B cell (primary cell): ENCODE data around the gene GSTA5. TPM values are rescaled to one million over a fixed set of nuclear protein-coding genes. Genes with fewer than 3 reads are reported as not detected.
"Not testable (repeated sequence)": the region's sequence is repeated elsewhere in the genome, so short reads cannot be mapped to it uniquely, and the experiment has no call there.

Source experiments
- ATAC-seq: fragments of 200-7000 bp; cut with Tn5 transposase; one replicate; pipeline ENCODE4 v1.10.0; 2021; ENCODE audit warnings: low read depth, mild to moderate bottlenecking, moderate number of reproducible peaks, moderate library complexity
- CTCF ChIA-PET: fragments of 350-600 bp; sonication (Branson Sonifier 250); formaldehyde crosslinking; loops from one replicate; lab custom pipeline; 2021; ENCODE audit warnings: antibody characterized with exemption, inconsistent platforms; lab: Charles Lee
- POLR2A ChIA-PET: fragments of 350-600 bp; sonication (Branson Sonifier 250); formaldehyde crosslinking; loops from one replicate; lab custom pipeline; 2021; ENCODE audit warnings: antibody characterized with exemption; lab: Charles Lee
- DNase-seq: peaks from one replicate; pipeline ENCODE4 v3.0.0; 2013
- H2AFZ ChIP-seq: 2 replicates; pipeline ENCODE4 v1.6.1; 2012; ENCODE audit warnings: mild to moderate bottlenecking, low read depth, low read length; ENCODE audit not compliant: insufficient read depth, poor library complexity, severe bottlenecking
- H3K27ac ChIP-seq, 2 donors: 1 replicate in 1 of 2; 2 replicates in 1 of 2; pipeline ENCODE4 v1.5.1; 2012 to 2013; ENCODE audit warnings: low read length in 2 of 2, mild to moderate bottlenecking in 2 of 2, moderate library complexity in 1 of 2
- H3K27me3 ChIP-seq, 4 experiments: fragments of 200-600 bp in 1 of 4; sonication (generic) in 1 of 4; replicated peaks in 1 of 4; 1 replicate in 2 of 4; 2 replicates in 2 of 4; pipeline versions ENCODE4 v1.6.1 to v1.7.0; 2013 to 2016; ENCODE audit warnings: low read length in 3 of 4, mild to moderate bottlenecking in 2 of 4, mixed read lengths in 1 of 4, moderate library complexity in 1 of 4; ENCODE audit not compliant: insufficient read depth in 4 of 4, control insufficient read depth in 3 of 4; ENCODE audit errors: control extremely low read depth in 1 of 4
- H3K36me3 ChIP-seq, 2 experiments: replicated peaks in 1 of 2; 1 replicate in 1 of 2; 2 replicates in 1 of 2; pipeline versions ENCODE4 v1.6.1 to v1.7.1; 2013; ENCODE audit warnings: low read length in 1 of 2; ENCODE audit not compliant: insufficient read depth in 2 of 2, control insufficient read depth in 1 of 2; ENCODE audit errors: control extremely low read depth in 1 of 2, extremely low read depth in 1 of 2
- H3K4me1 ChIP-seq, 2 donors: fragments of 200-600 bp in 1 of 2; sonication (generic) in 1 of 2; 1 replicate in 1 of 2; 2 replicates in 1 of 2; pipeline versions ENCODE4 v1.5.1 to v1.6.1; 2013 to 2017; ENCODE audit warnings: low read length in 2 of 2; ENCODE audit not compliant: control insufficient read depth in 2 of 2, insufficient read depth in 2 of 2
- H3K4me2 ChIP-seq: replicated peaks from 2 replicates; pipeline ENCODE3; 2012; ENCODE audit warnings: mild to moderate bottlenecking, low read depth, low read length; ENCODE audit not compliant: poor library complexity, severe bottlenecking
- H3K4me3 ChIP-seq, 5 experiments: fragments of 200-600 bp in 1 of 5; sonication (generic) in 1 of 5; 1 replicate in 3 of 5; 2 replicates in 2 of 5; pipeline versions ENCODE4 v1.5.1 to v1.7.0; 2011 to 2016; ENCODE audit warnings: low read length in 4 of 5, mild to moderate bottlenecking in 4 of 5, low read depth in 2 of 5, control low read depth in 1 of 5, moderate library complexity in 1 of 5; ENCODE audit not compliant: insufficient read depth in 1 of 5; ENCODE audit errors: control extremely low read depth in 1 of 5, extremely low read depth in 1 of 5
- H3K79me2 ChIP-seq: fragments of 200-600 bp; sonication (generic); one replicate; pipeline ENCODE4 v1.6.0; 2016; ENCODE audit warnings: low read length; ENCODE audit not compliant: control insufficient read depth, insufficient read depth
- H3K9ac ChIP-seq: fragments of 200-600 bp; sonication (generic); 2 replicates; pipeline ENCODE4 v1.6.1; 2017; ENCODE audit warnings: mild to moderate bottlenecking, low read length, moderate library complexity
- H3K9me3 ChIP-seq, 3 donors: one replicate each; pipeline versions ENCODE4 v1.6.1 to v1.7.1; 2013; ENCODE audit warnings: low read length in 2 of 3; ENCODE audit not compliant: control insufficient read depth in 2 of 3, insufficient read depth in 1 of 3; ENCODE audit errors: control extremely low read depth in 1 of 3
- H4K20me1 ChIP-seq: 2 replicates; pipeline ENCODE4 v1.6.0; 2012; ENCODE audit warnings: mild to moderate bottlenecking, low read length; ENCODE audit not compliant: insufficient read depth, control insufficient read depth, poor library complexity, severe bottlenecking
- H3K27ac Mint-ChIP-seq: one replicate; pipeline ENCODE4 v1.8.0; 2021; ENCODE audit warnings: mixed read lengths
- H3K27me3 Mint-ChIP-seq: one replicate; pipeline ENCODE4 v1.8.0; 2021; ENCODE audit warnings: mixed read lengths
- H3K4me1 Mint-ChIP-seq: one replicate; pipeline ENCODE4 v1.8.0; 2021; ENCODE audit warnings: mixed read lengths
- H3K4me3 Mint-ChIP-seq: one replicate; pipeline ENCODE4 v1.8.0; 2021; ENCODE audit warnings: mixed read lengths
- H3K9me3 Mint-ChIP-seq: one replicate; pipeline ENCODE4 v1.8.0; 2022; ENCODE audit warnings: mixed read lengths; ENCODE audit not compliant: insufficient read depth
- CTCF ChIP-seq: fragments of 200-600 bp; IDR thresholded peaks from one replicate; pipeline ENCODE4 v1.8.0; 2022; ENCODE audit warnings: antibody characterized with exemption, mild to moderate bottlenecking
- EZH2 ChIP-seq: IDR thresholded peaks from 2 replicates; pipeline ENCODE4 v1.6.1; 2012; ENCODE audit warnings: borderline replicate concordance, low read depth, mild to moderate bottlenecking, moderate library complexity, low read length; ENCODE audit not compliant: insufficient read depth, poor library complexity, severe bottlenecking
- WGBS: methylation state at CpG from one replicate; pipeline ENCODE4 v1.1.5; 2013; ENCODE audit warnings: missing lambda C conversion rate; ENCODE audit not compliant: insufficient coverage; 5-methylcytosine and 5-hydroxymethylcytosine counted together
- intact Hi-C: fragments of 100-400 bp; cut with micrococcal nuclease; formaldehyde crosslinking; loops from one replicate; pipeline ENCODE4 v1.10.0; 2022
- polyA plus RNA-seq: library from polyadenylated mRNA; depleted of rRNA; stranded (reverse); fragments of >200 nt; gene quantifications from 2 replicates; pipeline ENCODE4 v1.2.3, GENCODE V29; 2012
- total RNA-seq, 2 donors: library from RNA; stranded (reverse); fragments of 120-200 nt in 1 of 2; gene quantifications; 1 replicate in 1 of 2; 2 replicates in 1 of 2; pipeline versions ENCODE4 v1.2.3 to v1.2.4, GENCODE V29; 2013 to 2022

GSTA5 gene
- total and polyA plus RNA-seq, 2 donors (not counting 1 experiment from before 2014, with no cell fraction given) = not detected

GRCh38 chr6:52786249-52786956 lies 54.2 kb downstream of the GSTA5 start:
- Histone ChIP-seq H3K9ac (no peak overlapping the region), H3K36me3 (no peaks in the 10 kb centered on the region), H3K9me3 (peaks cover 0 to 7% (median 0%) of the 10 kb centered on the region in 3 donors), H4K20me1 (no peaks in the 10 kb centered on the region), H3K27me3 (no peaks in the 10 kb centered on the region), H2AFZ (no peak overlapping the region), H3K27ac (no peak overlapping the region), H3K79me2 (no peaks in the 10 kb centered on the region), H3K4me2 (no peak overlapping the region), H3K4me3 (no peak overlapping the region), H3K4me1 (no peaks in the 10 kb centered on the region)
- DNase-seq (no peak), ATAC-seq (no peak)
- Mint-ChIP-seq H3K27me3 (peaks cover 25% of the 10 kb centered on the region), H3K27ac (no peak overlapping the region), H3K4me3 (no peak overlapping the region), H3K4me1 (no peaks in the 10 kb centered on the region), H3K9me3 (no peaks in the 10 kb centered on the region)
- POLR2A ChIA-PET = no interaction called here
- WGBS = 97% methylated on average over 24 of the region's 24 CpGs
- TF ChIP-seq EZH2 (no peak), CTCF (no peak)
- CTCF ChIA-PET = interaction anchor here (0.5 kb wide), 1 partner anchor 8 kb away, joined by 3 read pairs; no protein-coding TSS in a partner anchor
- intact Hi-C loops = no loop called here

GRCh38 chr6:52782696-52783274 lies 57.8 kb downstream of the GSTA5 start:
- POLR2A ChIA-PET, H3K4me2 ChIP-seq: not testable (repeated sequence)

GRCh38 chr6:52782209-52782608 lies 58.4 kb downstream of the GSTA5 start:
- H3K36me3 ChIP-seq, H3K4me3 ChIP-seq, H3K79me2 ChIP-seq, H2AFZ ChIP-seq, H3K27me3 ChIP-seq, ATAC-seq, H3K4me2 ChIP-seq, H3K4me1 Mint-ChIP-seq, H3K4me1 ChIP-seq, DNase-seq, H3K4me3 Mint-ChIP-seq, H3K27ac ChIP-seq, H3K9me3 Mint-ChIP-seq, intact Hi-C loops, CTCF ChIA-PET, H4K20me1 ChIP-seq, H3K27ac Mint-ChIP-seq, H3K9me3 ChIP-seq, H3K9ac ChIP-seq, POLR2A ChIA-PET: not testable (repeated sequence)
- peaks cover 40% of the 10 kb centered on the region for H3K27me3 Mint-ChIP-seq

More at GRCh38 chr6:52782696-52783274, 57.8 kb downstream of the GSTA5 start:
- H3K27me3 Mint-ChIP-seq = peaks cover 40% of the 10 kb centered on the region
- H3K9ac ChIP-seq, H3K27ac ChIP-seq, H3K9me3 ChIP-seq, H3K4me3 ChIP-seq, CTCF ChIA-PET, intact Hi-C loops, H3K27me3 ChIP-seq, H2AFZ ChIP-seq, H3K4me1 ChIP-seq, H3K36me3 ChIP-seq, H3K4me3 Mint-ChIP-seq, H3K27ac Mint-ChIP-seq, ATAC-seq, H3K79me2 ChIP-seq, H3K4me1 Mint-ChIP-seq, DNase-seq, H4K20me1 ChIP-seq, H3K9me3 Mint-ChIP-seq: not testable (repeated sequence)
- no CpG with 5 or more reads among the region's 3 CpGs for WGBS
